ENCODE results near the gene SEC22B.
"Not testable (repeated sequence)": the region's sequence is repeated elsewhere in the genome, so short reads cannot be mapped to it uniquely, and the experiment has no call there.

GRCh38 chr1:120196863-120197775, 20.8 kb upstream of the SEC22B start:
- not testable (repeated sequence) for TF ChIP-seq CTCF (conservative IDR thresholded peaks at IDR 0.05 in 1 of 2, IDR thresholded peaks at IDR 0.05 in 1 of 2; ENCODE audit: extremely low read depth in 1 of 2, insufficient read depth in 1 of 2, low read depth in 1 of 2, low read length in 2 of 2); EZH2 (IDR thresholded peaks at IDR 0.05; ENCODE audit: borderline replicate concordance, low read length)
